PC-3 (cell line): ENCODE results near the gene PIK3CG. TPM values are rescaled to one million over a fixed set of nuclear protein-coding genes. Genes with fewer than 3 reads are reported as not detected.

Experiments
- ATAC-seq: fragments of 200-7000 bp; cut with Tn5 transposase; 2 replicates; pipeline ENCODE4 v1.9.1; 2020; ENCODE audit warnings: mild to moderate bottlenecking, moderate library complexity
- BruUV-seq: library from RNA; stranded (reverse); fragments of 400-500 nt; replicated peaks from 2 replicates; lab custom pipeline; 2021; lab: Mats Ljungman, UMichigan
- CTCF ChIA-PET: fragments of 300-600 bp; sonication (Branson Sonifier 250); formaldehyde crosslinking; loops from one replicate; lab custom pipeline; 2022; ENCODE audit warnings: antibody characterized with exemption; lab: Charles Lee
- POLR2A ChIA-PET: fragments of 300-600 bp; sonication (Branson Sonifier 250); formaldehyde crosslinking; loops from one replicate; lab custom pipeline; 2022; ENCODE audit warnings: antibody characterized with exemption; ENCODE audit not compliant: unreplicated experiment; lab: Charles Lee
- DNase-seq: peaks from one replicate; pipeline ENCODE4 v3.0.0-alpha.2; 2015
- H2AFZ ChIP-seq: fragments of 300-600 bp; sonication (generic); 2 replicates; pipeline ENCODE4 v1.6.0; 2016; ENCODE audit warnings: antibody characterized with exemption, low read length
- H3F3A ChIP-seq: fragments of 300-600 bp; sonication (generic); one replicate; pipeline ENCODE4 v1.6.0; 2017; ENCODE audit warnings: antibody characterized with exemption, low read length, control low read depth, mild to moderate bottlenecking; ENCODE audit not compliant: unreplicated experiment
- H3K27ac ChIP-seq: fragments of 300-600 bp; sonication (generic); 2 replicates; pipeline ENCODE4 v1.5.1; 2016; ENCODE audit warnings: mild to moderate bottlenecking, low read length
- H3K27me3 ChIP-seq: fragments of 300-600 bp; sonication (generic); 2 replicates; pipeline ENCODE4 v1.6.1; 2016; ENCODE audit warnings: low read length, mixed read lengths
- H3K36me3 ChIP-seq: fragments of 300-600 bp; sonication (generic); 2 replicates; pipeline ENCODE4 v1.6.1; 2016; ENCODE audit warnings: low read depth, mixed run types, low read length, mixed read lengths
- H3K4me1 ChIP-seq: fragments of 300-600 bp; sonication (generic); 2 replicates; pipeline ENCODE4 v1.5.1; 2016; ENCODE audit warnings: low read length; ENCODE audit not compliant: insufficient read depth
- H3K4me2 ChIP-seq: fragments of 300-600 bp; sonication (generic); 2 replicates; pipeline ENCODE4 v1.6.0; 2016; ENCODE audit warnings: low read length
- H3K4me3 ChIP-seq: fragments of 300-600 bp; sonication (generic); 2 replicates; pipeline ENCODE4 v1.5.1; 2016; ENCODE audit warnings: mild to moderate bottlenecking, low read length, mixed read lengths
- H3K79me2 ChIP-seq: fragments of 300-600 bp; sonication (generic); 2 replicates; pipeline ENCODE4 v1.6.1; 2017; ENCODE audit warnings: low read length, mixed read lengths
- H3K9ac ChIP-seq: fragments of 300-600 bp; sonication (generic); 2 replicates; pipeline ENCODE4 v1.6.0; 2016; ENCODE audit warnings: mild to moderate bottlenecking, low read length
- H3K9me2 ChIP-seq: fragments of 300-600 bp; sonication (generic); replicated peaks from 2 replicates; pipeline ENCODE4 v1.6.1; 2016; ENCODE audit warnings: mixed run types, low read length, mixed read lengths
- H3K9me3 ChIP-seq: fragments of 300-600 bp; sonication (generic); 2 replicates; pipeline ENCODE4 v1.6.1; 2016; ENCODE audit warnings: low read length, mixed read lengths
- H4K20me1 ChIP-seq: fragments of 300-600 bp; sonication (generic); 2 replicates; pipeline ENCODE4 v1.6.1; 2016; ENCODE audit warnings: low read length, mixed read lengths
- EZH2 ChIP-seq: fragments of 300-600 bp; sonication (generic); IDR thresholded peaks from one replicate; pipeline ENCODE4 v1.6.1; 2017; ENCODE audit warnings: antibody characterized with exemption, mild to moderate bottlenecking, low read length; ENCODE audit not compliant: unreplicated experiment
- EZH2phosphoT487 ChIP-seq: fragments of 300-600 bp; sonication (generic); IDR thresholded peaks from 2 replicates; pipeline ENCODE4 v1.6.1; 2018; ENCODE audit warnings: mild to moderate bottlenecking, antibody characterized with exemption, low read length, borderline replicate concordance
- intact Hi-C: fragments of 100-400 bp; cut with micrococcal nuclease; formaldehyde crosslinking; loops from 2 replicates; pipeline ENCODE4 v1.9.0; 2023
- total RNA-seq: library from RNA; depleted of rRNA; stranded (reverse); fragments of >200 nt; gene quantifications from 2 replicates; pipeline ENCODE4 v1.2.3, GENCODE V29; 2014
- TF ChIP-seq, protein P1 (sequence below): fragments of 300-600 bp; sonication (generic); conservative IDR thresholded peaks from 2 replicates; pipeline ENCODE4 v1.5.1; 2017; ENCODE audit warnings: antibody characterized with exemption, low read depth, mild to moderate bottlenecking, low read length

PIK3CG gene
- total RNA-seq, 1 experiment from 2014 or later: not detected

DNA sequence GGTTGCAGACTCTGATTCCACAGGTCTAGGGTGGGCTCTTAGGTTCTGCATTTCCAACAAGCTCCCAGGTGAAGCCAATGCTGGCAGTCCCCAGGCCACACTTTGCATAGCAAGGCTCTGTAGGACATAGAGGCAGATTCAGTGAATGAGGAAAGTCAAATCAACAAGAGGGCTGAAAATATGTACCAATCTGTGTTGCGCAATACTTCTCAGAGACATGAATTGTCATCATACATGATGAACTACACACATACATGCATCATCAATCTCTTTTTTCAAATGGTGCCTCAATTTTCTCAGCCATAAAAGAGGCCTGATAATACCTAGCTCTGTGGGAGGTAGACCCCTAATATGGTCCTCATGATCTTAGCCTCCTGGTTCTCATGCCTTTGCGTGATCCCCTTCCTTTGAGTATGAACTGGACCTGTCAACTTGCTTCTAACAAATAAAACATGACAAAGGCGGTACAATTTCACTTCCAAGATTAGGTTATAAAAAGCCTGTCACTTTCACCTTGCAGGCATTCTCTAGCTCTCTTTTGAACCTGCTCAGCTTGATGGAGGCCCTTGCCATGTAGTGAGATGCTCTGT, 49.0 kb downstream of the PIK3CG start:
- Histone ChIP-seq H3K9ac (no peak overlapping the region), H3K4me2 (no peak overlapping the region), H4K20me1 (no peaks in the 10 kb centered on the region), H3K4me1 (no peaks in the 10 kb centered on the region), H3K79me2 (no peaks in the 10 kb centered on the region), H3K27ac (no peak overlapping the region), H3K4me3 (no peak overlapping the region), H2AFZ (no peak overlapping the region), H3K9me2 (no peaks in the 10 kb centered on the region), H3K9me3 (no peaks in the 10 kb centered on the region), H3F3A (no peaks in the 10 kb centered on the region), H3K36me3 (no peaks in the 10 kb centered on the region), H3K27me3 (peaks cover 28% of the 10 kb centered on the region)
- BruUV-seq: no TSS peak
- no peak for ATAC-seq
- POLR2A ChIA-PET: no interaction called here
- intact Hi-C loops: no loop called here
- no peak for DNase-seq
- CTCF ChIA-PET: no interaction called here
- TF ChIP-seq, protein P1, sequence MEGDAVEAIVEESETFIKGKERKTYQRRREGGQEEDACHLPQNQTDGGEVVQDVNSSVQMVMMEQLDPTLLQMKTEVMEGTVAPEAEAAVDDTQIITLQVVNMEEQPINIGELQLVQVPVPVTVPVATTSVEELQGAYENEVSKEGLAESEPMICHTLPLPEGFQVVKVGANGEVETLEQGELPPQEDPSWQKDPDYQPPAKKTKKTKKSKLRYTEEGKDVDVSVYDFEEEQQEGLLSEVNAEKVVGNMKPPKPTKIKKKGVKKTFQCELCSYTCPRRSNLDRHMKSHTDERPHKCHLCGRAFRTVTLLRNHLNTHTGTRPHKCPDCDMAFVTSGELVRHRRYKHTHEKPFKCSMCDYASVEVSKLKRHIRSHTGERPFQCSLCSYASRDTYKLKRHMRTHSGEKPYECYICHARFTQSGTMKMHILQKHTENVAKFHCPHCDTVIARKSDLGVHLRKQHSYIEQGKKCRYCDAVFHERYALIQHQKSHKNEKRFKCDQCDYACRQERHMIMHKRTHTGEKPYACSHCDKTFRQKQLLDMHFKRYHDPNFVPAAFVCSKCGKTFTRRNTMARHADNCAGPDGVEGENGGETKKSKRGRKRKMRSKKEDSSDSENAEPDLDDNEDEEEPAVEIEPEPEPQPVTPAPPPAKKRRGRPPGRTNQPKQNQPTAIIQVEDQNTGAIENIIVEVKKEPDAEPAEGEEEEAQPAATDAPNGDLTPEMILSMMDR: no peak
- no peak for TF ChIP-seq EZH2
- no peak for TF ChIP-seq EZH2phosphoT487

GRCh38 chr7:106915407-106915806, 50.3 kb downstream of the PIK3CG start:
- TF ChIP-seq EZH2: no peak
- no peak for TF ChIP-seq EZH2phosphoT487
- TF ChIP-seq, protein P1: no peak
- intact Hi-C loops: no loop called here
- no peak overlapping the region for H3K4me2 ChIP-seq
- no peaks in the 10 kb centered on the region for H3K36me3 ChIP-seq
- H3K27ac ChIP-seq: no peak overlapping the region
- peaks cover 22% of the 10 kb centered on the region for H3K27me3 ChIP-seq
- no TSS peak for BruUV-seq
- H3K4me3 ChIP-seq: no peak overlapping the region
- no peaks in the 10 kb centered on the region for H3F3A ChIP-seq
- H3K79me2 ChIP-seq: no peaks in the 10 kb centered on the region
- no peaks in the 10 kb centered on the region for H4K20me1 ChIP-seq
- DNase-seq: no peak
- H3K4me1 ChIP-seq: no peaks in the 10 kb centered on the region
- no peaks in the 10 kb centered on the region for H3K9me3 ChIP-seq
- H2AFZ ChIP-seq: no peak overlapping the region
- CTCF ChIA-PET: no interaction called here
- no peak for ATAC-seq
- no peak overlapping the region for H3K9ac ChIP-seq
- H3K9me2 ChIP-seq: no peaks in the 10 kb centered on the region
- POLR2A ChIA-PET: no interaction called here

DNA sequence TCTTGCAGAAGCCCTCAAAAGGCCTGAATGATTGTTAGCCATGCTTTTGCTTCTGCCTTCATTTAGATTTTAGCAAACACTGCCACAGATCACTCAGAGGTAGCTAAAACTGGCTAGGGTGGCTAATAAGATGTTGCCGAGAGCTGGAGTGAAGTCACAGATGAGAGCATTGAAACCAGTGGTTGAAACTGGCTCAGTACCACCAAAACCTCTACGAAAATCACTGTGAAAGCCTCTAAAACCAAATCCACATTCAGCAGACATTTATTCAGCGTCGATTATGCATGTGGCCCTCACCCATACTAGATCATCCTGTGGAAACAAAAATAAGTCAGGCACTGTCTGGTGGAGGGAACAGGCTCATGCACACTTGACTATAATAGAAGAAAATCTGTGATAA, 50.8 kb downstream of the PIK3CG start:
- Histone ChIP-seq H2AFZ (no peak overlapping the region), H3K27me3 (peaks cover 22% of the 10 kb centered on the region), H3K79me2 (no peaks in the 10 kb centered on the region), H3K4me1 (no peaks in the 10 kb centered on the region), H3K4me2 (no peak overlapping the region), H3K9ac (no peak overlapping the region), H3F3A (no peaks in the 10 kb centered on the region), H3K9me3 (no peaks in the 10 kb centered on the region), H3K9me2 (no peaks in the 10 kb centered on the region), H4K20me1 (no peaks in the 10 kb centered on the region), H3K27ac (no peak overlapping the region), H3K4me3 (no peak overlapping the region), H3K36me3 (no peaks in the 10 kb centered on the region)
- CTCF ChIA-PET: no interaction called here
- TF ChIP-seq, protein P1: no peak
- TF ChIP-seq EZH2 (no peak), EZH2phosphoT487 (no peak)
- POLR2A ChIA-PET: no interaction called here
- no peak for ATAC-seq
- no peak for DNase-seq
- no TSS peak for BruUV-seq
- intact Hi-C loops: no loop called here
